H1 (cell line): Measurements from ENCODE around the gene XYLB.
A peak's percentile ranks its signal among the peaks of the same experiment; 100 is the strongest.

Experiments used
- BRCA1 ChIP-seq: IDR thresholded peaks from 2 replicates; pipeline ENCODE4 v1.6.1; 2012; ENCODE audit warnings: low read depth, low read length, improper control_type of control experiment
- CEBPB ChIP-seq: IDR thresholded peaks from 2 replicates; pipeline ENCODE4 v1.6.1; 2012; ENCODE audit warnings: low read depth, low read length
- CHD1 ChIP-seq: IDR thresholded peaks from 2 replicates; pipeline ENCODE4 v1.6.1; 2012; ENCODE audit warnings: low read depth, low read length, improper control_type of control experiment
- EZH2 ChIP-seq: fragments of 200-600 bp; sonication (generic); IDR thresholded peaks from 2 replicates; pipeline ENCODE4 v1.7.1; 2012; ENCODE audit warnings: low read depth, mild to moderate bottlenecking, moderate library complexity, low read length, inconsistent platforms; ENCODE audit not compliant: severe bottlenecking
- KDM1A ChIP-seq: fragments of 200-600, 300-600 bp; sonication (generic); IDR thresholded peaks from 2 replicates; pipeline ENCODE4 v1.7.1; 2016; ENCODE audit warnings: mild to moderate bottlenecking, low read length, borderline replicate concordance
- POLR2AphosphoS5 ChIP-seq: IDR thresholded peaks from 2 replicates; pipeline ENCODE4 v1.6.1; 2011; ENCODE audit warnings: low read depth, low read length
- SAP30 ChIP-seq: fragments of 300-600 bp; sonication (generic); IDR thresholded peaks from 2 replicates; pipeline ENCODE4 v1.7.1; 2012; ENCODE audit warnings: low read length, moderate library complexity, mild to moderate bottlenecking, inconsistent platforms; ENCODE audit not compliant: insufficient read depth, insufficient replicate concordance
- TCF12 ChIP-seq: IDR thresholded peaks from 2 replicates; pipeline ENCODE4 v1.6.1; 2011; ENCODE audit warnings: low read depth, mild to moderate bottlenecking, low read length
- TF ChIP-seq, protein P1 (sequence below), 3 experiments: IDR thresholded peaks; 1 replicate in 2 of 3; 2 replicates in 1 of 3; pipeline versions ENCODE4 v1.5.1 to v1.6.1; 2011; ENCODE audit warnings: low read length in 3 of 3, mild to moderate bottlenecking in 3 of 3, inconsistent platforms in 2 of 3, low read depth in 1 of 3, moderate library complexity in 1 of 3; ENCODE audit not compliant: insufficient read depth in 1 of 3; ENCODE audit errors: control extremely low read depth in 1 of 3
- TF ChIP-seq, protein P2 (sequence below): fragments of 300-600 bp; sonication (generic); IDR thresholded peaks from 2 replicates; pipeline ENCODE4 v1.7.1; 2012; ENCODE audit warnings: low read length, moderate library complexity, mild to moderate bottlenecking, inconsistent platforms; ENCODE audit not compliant: insufficient replicate concordance
- TF ChIP-seq, protein P3 (sequence below): IDR thresholded peaks from 2 replicates; pipeline ENCODE4 v1.6.1; 2012; ENCODE audit warnings: inconsistent platforms

DNA sequence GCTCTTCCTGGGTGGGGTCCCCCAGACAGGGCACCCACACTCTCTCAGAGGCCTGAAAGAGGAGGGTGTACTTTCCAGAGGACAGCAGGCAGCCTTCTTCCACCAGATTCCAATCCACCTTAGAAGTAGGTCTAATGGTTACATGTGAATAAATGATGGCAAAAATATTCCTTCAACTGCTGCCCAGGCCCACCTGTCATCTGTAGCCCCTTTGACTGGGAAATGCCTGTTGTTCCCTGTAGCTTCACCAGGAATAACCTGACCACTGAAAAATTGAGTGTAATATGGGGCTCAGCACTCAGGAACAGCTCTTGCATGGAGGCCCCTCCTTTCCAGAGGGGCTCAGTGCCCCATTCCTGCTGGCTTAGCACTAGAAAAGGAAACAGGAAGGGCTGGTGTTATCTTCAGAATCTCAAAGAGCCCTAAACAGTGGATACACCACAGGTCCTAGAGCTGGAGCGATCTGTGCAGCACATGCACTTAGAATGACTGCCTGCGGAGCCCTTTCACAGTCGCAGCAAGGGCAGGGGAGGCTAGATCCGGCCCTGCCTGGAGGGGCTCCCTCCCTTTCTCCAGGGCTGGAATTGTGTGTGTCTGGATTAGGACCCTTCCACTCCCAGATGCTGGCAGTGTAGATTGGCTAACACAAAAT, 32.3 kb upstream of the XYLB start:
- TF ChIP-seq, protein P1, sequence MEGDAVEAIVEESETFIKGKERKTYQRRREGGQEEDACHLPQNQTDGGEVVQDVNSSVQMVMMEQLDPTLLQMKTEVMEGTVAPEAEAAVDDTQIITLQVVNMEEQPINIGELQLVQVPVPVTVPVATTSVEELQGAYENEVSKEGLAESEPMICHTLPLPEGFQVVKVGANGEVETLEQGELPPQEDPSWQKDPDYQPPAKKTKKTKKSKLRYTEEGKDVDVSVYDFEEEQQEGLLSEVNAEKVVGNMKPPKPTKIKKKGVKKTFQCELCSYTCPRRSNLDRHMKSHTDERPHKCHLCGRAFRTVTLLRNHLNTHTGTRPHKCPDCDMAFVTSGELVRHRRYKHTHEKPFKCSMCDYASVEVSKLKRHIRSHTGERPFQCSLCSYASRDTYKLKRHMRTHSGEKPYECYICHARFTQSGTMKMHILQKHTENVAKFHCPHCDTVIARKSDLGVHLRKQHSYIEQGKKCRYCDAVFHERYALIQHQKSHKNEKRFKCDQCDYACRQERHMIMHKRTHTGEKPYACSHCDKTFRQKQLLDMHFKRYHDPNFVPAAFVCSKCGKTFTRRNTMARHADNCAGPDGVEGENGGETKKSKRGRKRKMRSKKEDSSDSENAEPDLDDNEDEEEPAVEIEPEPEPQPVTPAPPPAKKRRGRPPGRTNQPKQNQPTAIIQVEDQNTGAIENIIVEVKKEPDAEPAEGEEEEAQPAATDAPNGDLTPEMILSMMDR (IDR thresholded peaks at IDR 0.05; ENCODE audit: control extremely low read depth in 1 of 3, insufficient read depth in 1 of 3, low read depth in 1 of 3, low read length in 3 of 3), result no peak
- TF ChIP-seq EZH2 (no peak), CHD1 (no peak), SAP30 (no peak), TCF12 (no peak), POLR2AphosphoS5 (no peak), KDM1A (no peak), BRCA1 (no peak), CEBPB (no peak)
- TF ChIP-seq, protein P2, sequence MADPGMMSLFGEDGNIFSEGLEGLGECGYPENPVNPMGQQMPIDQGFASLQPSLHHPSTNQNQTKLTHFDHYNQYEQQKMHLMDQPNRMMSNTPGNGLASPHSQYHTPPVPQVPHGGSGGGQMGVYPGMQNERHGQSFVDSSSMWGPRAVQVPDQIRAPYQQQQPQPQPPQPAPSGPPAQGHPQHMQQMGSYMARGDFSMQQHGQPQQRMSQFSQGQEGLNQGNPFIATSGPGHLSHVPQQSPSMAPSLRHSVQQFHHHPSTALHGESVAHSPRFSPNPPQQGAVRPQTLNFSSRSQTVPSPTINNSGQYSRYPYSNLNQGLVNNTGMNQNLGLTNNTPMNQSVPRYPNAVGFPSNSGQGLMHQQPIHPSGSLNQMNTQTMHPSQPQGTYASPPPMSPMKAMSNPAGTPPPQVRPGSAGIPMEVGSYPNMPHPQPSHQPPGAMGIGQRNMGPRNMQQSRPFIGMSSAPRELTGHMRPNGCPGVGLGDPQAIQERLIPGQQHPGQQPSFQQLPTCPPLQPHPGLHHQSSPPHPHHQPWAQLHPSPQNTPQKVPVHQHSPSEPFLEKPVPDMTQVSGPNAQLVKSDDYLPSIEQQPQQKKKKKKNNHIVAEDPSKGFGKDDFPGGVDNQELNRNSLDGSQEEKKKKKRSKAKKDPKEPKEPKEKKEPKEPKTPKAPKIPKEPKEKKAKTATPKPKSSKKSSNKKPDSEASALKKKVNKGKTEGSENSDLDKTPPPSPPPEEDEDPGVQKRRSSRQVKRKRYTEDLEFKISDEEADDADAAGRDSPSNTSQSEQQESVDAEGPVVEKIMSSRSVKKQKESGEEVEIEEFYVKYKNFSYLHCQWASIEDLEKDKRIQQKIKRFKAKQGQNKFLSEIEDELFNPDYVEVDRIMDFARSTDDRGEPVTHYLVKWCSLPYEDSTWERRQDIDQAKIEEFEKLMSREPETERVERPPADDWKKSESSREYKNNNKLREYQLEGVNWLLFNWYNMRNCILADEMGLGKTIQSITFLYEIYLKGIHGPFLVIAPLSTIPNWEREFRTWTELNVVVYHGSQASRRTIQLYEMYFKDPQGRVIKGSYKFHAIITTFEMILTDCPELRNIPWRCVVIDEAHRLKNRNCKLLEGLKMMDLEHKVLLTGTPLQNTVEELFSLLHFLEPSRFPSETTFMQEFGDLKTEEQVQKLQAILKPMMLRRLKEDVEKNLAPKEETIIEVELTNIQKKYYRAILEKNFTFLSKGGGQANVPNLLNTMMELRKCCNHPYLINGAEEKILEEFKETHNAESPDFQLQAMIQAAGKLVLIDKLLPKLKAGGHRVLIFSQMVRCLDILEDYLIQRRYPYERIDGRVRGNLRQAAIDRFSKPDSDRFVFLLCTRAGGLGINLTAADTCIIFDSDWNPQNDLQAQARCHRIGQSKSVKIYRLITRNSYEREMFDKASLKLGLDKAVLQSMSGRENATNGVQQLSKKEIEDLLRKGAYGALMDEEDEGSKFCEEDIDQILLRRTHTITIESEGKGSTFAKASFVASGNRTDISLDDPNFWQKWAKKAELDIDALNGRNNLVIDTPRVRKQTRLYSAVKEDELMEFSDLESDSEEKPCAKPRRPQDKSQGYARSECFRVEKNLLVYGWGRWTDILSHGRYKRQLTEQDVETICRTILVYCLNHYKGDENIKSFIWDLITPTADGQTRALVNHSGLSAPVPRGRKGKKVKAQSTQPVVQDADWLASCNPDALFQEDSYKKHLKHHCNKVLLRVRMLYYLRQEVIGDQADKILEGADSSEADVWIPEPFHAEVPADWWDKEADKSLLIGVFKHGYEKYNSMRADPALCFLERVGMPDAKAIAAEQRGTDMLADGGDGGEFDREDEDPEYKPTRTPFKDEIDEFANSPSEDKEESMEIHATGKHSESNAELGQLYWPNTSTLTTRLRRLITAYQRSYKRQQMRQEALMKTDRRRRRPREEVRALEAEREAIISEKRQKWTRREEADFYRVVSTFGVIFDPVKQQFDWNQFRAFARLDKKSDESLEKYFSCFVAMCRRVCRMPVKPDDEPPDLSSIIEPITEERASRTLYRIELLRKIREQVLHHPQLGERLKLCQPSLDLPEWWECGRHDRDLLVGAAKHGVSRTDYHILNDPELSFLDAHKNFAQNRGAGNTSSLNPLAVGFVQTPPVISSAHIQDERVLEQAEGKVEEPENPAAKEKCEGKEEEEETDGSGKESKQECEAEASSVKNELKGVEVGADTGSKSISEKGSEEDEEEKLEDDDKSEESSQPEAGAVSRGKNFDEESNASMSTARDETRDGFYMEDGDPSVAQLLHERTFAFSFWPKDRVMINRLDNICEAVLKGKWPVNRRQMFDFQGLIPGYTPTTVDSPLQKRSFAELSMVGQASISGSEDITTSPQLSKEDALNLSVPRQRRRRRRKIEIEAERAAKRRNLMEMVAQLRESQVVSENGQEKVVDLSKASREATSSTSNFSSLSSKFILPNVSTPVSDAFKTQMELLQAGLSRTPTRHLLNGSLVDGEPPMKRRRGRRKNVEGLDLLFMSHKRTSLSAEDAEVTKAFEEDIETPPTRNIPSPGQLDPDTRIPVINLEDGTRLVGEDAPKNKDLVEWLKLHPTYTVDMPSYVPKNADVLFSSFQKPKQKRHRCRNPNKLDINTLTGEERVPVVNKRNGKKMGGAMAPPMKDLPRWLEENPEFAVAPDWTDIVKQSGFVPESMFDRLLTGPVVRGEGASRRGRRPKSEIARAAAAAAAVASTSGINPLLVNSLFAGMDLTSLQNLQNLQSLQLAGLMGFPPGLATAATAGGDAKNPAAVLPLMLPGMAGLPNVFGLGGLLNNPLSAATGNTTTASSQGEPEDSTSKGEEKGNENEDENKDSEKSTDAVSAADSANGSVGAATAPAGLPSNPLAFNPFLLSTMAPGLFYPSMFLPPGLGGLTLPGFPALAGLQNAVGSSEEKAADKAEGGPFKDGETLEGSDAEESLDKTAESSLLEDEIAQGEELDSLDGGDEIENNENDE, result no peak
- TF ChIP-seq, protein P3, sequence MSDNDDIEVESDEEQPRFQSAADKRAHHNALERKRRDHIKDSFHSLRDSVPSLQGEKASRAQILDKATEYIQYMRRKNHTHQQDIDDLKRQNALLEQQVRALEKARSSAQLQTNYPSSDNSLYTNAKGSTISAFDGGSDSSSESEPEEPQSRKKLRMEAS, result 0 out of 2 replicates have a peak, but pooled peaks have one; percentile 20
